ENCODE measurements around the gene EIF2AK2.

GRCh38 chr2:37117566-37117965 is 39.2 kb downstream of the EIF2AK2 start:
- TF ChIP-seq CTCF (IDR thresholded peaks at IDR 0.05), result no peak
- no peak for TF ChIP-seq POLR2A (IDR thresholded peaks at IDR 0.05)

Data from esophagus squamous epithelium (tissue), 4 donors.